WTC11 (cell line): Measurements from ENCODE around the gene RAET1G. TPM values are rescaled to one million over a fixed set of nuclear protein-coding genes. Genes with fewer than 3 reads are reported as not detected.
"Not testable (repeated sequence)": the region's sequence is repeated elsewhere in the genome, so short reads cannot be mapped to it uniquely, and the experiment has no call there.

Source experiments
- ATAC-seq: fragments of 200-7000 bp; cut with Tn5 transposase; 2 replicates; pipeline ENCODE4 v1.10.0; 2021; ENCODE audit warnings: mild to moderate bottlenecking, moderate library complexity
- CTCF ChIA-PET: fragments of 300-600 bp; sonication (Branson Sonifier 250); formaldehyde crosslinking; loops from one replicate; lab custom pipeline; 2021; ENCODE audit warnings: antibody characterized with exemption; lab: Charles Lee
- POLR2A ChIA-PET: fragments of 350-600 bp; sonication (Branson Sonifier 250); formaldehyde crosslinking; loops from one replicate; lab custom pipeline; 2021; ENCODE audit warnings: antibody characterized with exemption; lab: Charles Lee
- DNase-seq: peaks from one replicate; pipeline ENCODE4 v3.0.0; 2021; ENCODE audit warnings: low spot score
- H3K27ac Mint-ChIP-seq: 2 replicates; pipeline ENCODE4 v1.8.0; 2021; ENCODE audit warnings: mixed read lengths
- H3K27me3 Mint-ChIP-seq: 2 replicates; pipeline ENCODE4 v1.8.0; 2021; ENCODE audit warnings: low read depth, mild to moderate bottlenecking, moderate library complexity, mixed read lengths
- H3K36me3 Mint-ChIP-seq: 2 replicates; pipeline ENCODE4 v1.8.0; 2021; ENCODE audit warnings: mixed read lengths
- H3K4me1 Mint-ChIP-seq: 2 replicates; pipeline ENCODE4 v1.8.0; 2022; ENCODE audit warnings: mixed read lengths
- H3K4me3 Mint-ChIP-seq: 2 replicates; pipeline ENCODE4 v1.8.0; 2021; ENCODE audit warnings: mild to moderate bottlenecking, moderate library complexity, mixed read lengths
- H3K9me3 Mint-ChIP-seq: 2 replicates; pipeline ENCODE4 v1.8.0; 2021; ENCODE audit warnings: mixed read lengths
- total RNA-seq: library from RNA; stranded (reverse); gene quantifications from 3 replicates; pipeline ENCODE4 v1.2.3, GENCODE V29; 2021
- TF ChIP-seq, protein P1 (sequence below): sonication (generic); formaldehyde crosslinking; IDR thresholded peaks from 2 replicates; pipeline ENCODE4 v1.8.0; 2022; ENCODE audit warnings: missing genetic modification reagents
- TF ChIP-seq, protein P2 (sequence below): fragments of 250-450 bp; sonication (Bioruptor Pico); IDR thresholded peaks from 2 replicates; pipeline ENCODE4 v1.9.0; 2021; ENCODE audit warnings: mild to moderate bottlenecking
- TF ChIP-seq, protein P3 (sequence below): sonication (generic); formaldehyde crosslinking; IDR thresholded peaks from 2 replicates; pipeline ENCODE4 v1.8.1; 2023; ENCODE audit warnings: mild to moderate bottlenecking, missing genetic modification reagents
- TF ChIP-seq, protein P4 (sequence below): sonication (generic); formaldehyde crosslinking; IDR thresholded peaks from 2 replicates; pipeline ENCODE4 v1.8.1; 2023; ENCODE audit warnings: mild to moderate bottlenecking, missing genetic modification reagents, moderate library complexity
- TF ChIP-seq, protein P5 (sequence below): sonication (generic); formaldehyde crosslinking; IDR thresholded peaks from 2 replicates; pipeline ENCODE4 v1.8.0; 2022; ENCODE audit warnings: mild to moderate bottlenecking, missing genetic modification reagents

RAET1G gene
- total RNA-seq, 1 experiment from 2014 or later: not detected

DNA sequence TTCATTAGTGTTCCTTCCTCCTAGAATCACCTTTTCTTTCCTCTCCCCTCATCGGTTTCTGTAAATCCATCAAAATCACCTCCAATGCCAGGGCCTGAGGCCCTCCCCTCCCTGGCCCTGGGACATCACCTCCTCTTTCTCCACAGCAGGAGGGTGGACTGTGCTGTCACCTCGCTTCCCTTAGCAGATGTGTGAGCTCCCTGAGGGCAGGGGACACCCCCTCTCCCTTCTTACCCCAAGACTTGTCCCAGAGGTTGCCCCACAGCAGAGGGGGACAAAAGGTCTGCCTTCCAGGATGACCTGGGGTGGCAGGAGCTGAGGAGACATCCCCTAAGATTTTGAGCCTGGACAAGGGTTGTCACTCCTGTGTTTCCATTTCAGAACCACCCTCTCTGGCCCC, 46.7 kb upstream of the RAET1G start (continued):
- TF ChIP-seq, protein P1, sequence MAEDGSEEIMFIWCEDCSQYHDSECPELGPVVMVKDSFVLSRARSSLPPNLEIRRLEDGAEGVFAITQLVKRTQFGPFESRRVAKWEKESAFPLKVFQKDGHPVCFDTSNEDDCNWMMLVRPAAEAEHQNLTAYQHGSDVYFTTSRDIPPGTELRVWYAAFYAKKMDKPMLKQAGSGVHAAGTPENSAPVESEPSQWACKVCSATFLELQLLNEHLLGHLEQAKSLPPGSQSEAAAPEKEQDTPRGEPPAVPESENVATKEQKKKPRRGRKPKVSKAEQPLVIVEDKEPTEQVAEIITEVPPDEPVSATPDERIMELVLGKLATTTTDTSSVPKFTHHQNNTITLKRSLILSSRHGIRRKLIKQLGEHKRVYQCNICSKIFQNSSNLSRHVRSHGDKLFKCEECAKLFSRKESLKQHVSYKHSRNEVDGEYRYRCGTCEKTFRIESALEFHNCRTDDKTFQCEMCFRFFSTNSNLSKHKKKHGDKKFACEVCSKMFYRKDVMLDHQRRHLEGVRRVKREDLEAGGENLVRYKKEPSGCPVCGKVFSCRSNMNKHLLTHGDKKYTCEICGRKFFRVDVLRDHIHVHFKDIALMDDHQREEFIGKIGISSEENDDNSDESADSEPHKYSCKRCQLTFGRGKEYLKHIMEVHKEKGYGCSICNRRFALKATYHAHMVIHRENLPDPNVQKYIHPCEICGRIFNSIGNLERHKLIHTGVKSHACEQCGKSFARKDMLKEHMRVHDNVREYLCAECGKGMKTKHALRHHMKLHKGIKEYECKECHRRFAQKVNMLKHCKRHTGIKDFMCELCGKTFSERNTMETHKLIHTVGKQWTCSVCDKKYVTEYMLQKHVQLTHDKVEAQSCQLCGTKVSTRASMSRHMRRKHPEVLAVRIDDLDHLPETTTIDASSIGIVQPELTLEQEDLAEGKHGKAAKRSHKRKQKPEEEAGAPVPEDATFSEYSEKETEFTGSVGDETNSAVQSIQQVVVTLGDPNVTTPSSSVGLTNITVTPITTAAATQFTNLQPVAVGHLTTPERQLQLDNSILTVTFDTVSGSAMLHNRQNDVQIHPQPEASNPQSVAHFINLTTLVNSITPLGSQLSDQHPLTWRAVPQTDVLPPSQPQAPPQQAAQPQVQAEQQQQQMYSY (CRISPR knock-in tag): no peak
- TF ChIP-seq, protein P2, sequence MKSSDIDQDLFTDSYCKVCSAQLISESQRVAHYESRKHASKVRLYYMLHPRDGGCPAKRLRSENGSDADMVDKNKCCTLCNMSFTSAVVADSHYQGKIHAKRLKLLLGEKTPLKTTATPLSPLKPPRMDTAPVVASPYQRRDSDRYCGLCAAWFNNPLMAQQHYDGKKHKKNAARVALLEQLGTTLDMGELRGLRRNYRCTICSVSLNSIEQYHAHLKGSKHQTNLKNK (CRISPR knock-in tag): no peak
- TF ChIP-seq, protein P3, sequence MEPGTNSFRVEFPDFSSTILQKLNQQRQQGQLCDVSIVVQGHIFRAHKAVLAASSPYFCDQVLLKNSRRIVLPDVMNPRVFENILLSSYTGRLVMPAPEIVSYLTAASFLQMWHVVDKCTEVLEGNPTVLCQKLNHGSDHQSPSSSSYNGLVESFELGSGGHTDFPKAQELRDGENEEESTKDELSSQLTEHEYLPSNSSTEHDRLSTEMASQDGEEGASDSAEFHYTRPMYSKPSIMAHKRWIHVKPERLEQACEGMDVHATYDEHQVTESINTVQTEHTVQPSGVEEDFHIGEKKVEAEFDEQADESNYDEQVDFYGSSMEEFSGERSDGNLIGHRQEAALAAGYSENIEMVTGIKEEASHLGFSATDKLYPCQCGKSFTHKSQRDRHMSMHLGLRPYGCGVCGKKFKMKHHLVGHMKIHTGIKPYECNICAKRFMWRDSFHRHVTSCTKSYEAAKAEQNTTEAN (CRISPR knock-in tag): no peak

DNA sequence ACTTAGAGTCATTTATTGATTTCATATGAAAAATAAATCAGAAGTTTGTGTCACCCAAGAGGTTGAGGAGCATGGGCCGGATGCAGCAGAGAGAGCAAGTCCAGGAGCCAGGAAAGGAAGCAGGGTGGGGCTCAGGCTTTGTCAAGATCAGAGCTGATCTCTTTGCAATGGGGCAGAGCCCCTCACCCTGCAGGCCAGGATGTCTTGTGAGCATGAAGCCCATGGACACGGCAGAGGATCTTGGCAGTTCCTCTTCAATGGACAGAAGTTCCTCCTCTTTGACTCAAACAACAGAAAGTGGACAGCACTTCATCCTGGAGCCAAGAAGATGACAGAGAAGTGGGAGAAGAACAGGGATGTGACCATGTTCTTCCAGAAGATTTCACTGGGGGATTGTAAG, 46.0 kb upstream of the RAET1G start:
- H3K4me3 Mint-ChIP-seq, CTCF ChIA-PET, DNase-seq, POLR2A ChIA-PET, H3K9me3 Mint-ChIP-seq, H3K36me3 Mint-ChIP-seq, H3K27ac Mint-ChIP-seq, ATAC-seq: not testable (repeated sequence)
- peaks cover 97% of the 10 kb centered on the region for H3K27me3 Mint-ChIP-seq
- H3K4me1 Mint-ChIP-seq: peaks cover 19% of the 10 kb centered on the region

DNA sequence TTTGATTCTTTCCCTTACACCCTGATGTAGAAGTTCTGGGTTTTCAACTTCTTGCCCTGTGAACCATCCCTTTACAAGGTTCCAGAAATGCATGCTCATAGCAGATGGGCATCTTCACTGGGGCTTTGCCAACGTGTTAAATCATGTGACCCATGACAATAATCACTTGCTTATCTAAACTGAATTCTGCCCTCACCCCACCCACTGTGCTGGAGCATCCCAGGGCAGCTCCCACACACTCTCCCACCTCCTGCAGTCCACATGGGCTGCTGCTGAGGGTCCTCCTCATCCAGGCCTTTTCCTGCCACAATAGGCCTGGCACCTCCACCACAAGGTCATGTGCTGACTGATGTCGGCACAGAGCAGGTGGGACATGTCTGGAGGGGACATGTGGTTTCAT, 45.1 kb upstream of the RAET1G start:
- H3K27ac Mint-ChIP-seq, ATAC-seq, H3K9me3 Mint-ChIP-seq, CTCF ChIA-PET, H3K4me3 Mint-ChIP-seq, H3K36me3 Mint-ChIP-seq, DNase-seq, POLR2A ChIA-PET: not testable (repeated sequence)
- Mint-ChIP-seq H3K4me1 (peaks cover 22% of the 10 kb centered on the region), H3K27me3 (peaks cover 98% of the 10 kb centered on the region)

DNA sequence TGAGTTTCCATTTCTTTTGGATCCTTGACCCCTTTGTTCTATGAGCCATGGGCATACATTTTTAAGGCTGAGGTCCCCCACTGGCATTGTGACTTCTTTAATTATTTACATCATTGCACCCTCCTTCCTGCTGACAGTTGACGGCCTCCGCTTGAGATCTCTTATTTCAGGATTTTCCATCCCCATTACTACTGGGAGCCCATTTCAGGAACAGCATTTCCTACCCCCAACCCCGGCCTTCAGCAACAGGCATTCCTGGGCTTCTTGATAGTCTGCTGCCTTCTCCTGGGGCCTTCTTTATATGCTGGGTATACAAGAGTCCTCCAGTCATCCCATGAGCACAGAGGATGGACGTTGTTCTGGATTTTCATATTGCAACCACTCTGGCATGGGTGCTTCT, 44.7 kb upstream of the RAET1G start:
- DNase-seq: no peak
- Mint-ChIP-seq H3K27ac (no peak overlapping the region), H3K27me3 (peaks cover 98% of the 10 kb centered on the region), H3K4me3 (no peak overlapping the region), H3K36me3 (peaks cover 5% of the 10 kb centered on the region; the same call in 1 of the 2 replicates), H3K9me3 (no peaks in the 10 kb centered on the region), H3K4me1 (peaks cover 23% of the 10 kb centered on the region)
- TF ChIP-seq, protein P4, sequence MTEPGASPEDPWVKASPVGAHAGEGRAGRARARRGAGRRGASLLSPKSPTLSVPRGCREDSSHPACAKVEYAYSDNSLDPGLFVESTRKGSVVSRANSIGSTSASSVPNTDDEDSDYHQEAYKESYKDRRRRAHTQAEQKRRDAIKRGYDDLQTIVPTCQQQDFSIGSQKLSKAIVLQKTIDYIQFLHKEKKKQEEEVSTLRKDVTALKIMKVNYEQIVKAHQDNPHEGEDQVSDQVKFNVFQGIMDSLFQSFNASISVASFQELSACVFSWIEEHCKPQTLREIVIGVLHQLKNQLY (CRISPR knock-in tag): no peak
- TF ChIP-seq, protein P5, sequence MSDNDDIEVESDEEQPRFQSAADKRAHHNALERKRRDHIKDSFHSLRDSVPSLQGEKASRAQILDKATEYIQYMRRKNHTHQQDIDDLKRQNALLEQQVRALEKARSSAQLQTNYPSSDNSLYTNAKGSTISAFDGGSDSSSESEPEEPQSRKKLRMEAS (CRISPR knock-in tag): no peak
- ATAC-seq: no peak
- CTCF ChIA-PET: no interaction called here
- POLR2A ChIA-PET: no interaction called here

DNA sequence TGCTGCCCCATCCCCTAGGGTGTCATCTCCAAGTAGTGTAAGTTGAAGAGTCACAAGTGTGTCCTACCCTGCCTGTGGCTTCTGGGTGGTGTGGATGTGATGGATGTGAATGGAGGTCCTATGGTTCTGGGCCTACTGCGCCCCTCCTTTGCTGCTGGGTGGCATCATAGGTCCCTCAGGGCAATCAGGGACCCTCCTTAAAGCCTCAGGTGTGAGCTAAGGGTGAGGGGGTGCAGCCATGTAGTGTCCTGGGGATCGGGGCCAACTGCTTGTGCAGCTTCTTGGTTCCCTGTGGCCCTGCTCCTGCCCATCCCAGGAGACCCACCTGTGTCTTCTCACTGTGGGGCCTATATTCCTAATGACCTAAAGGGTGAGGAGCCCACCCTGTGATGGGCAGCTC, 43.4 kb upstream of the RAET1G start:
- DNase-seq, POLR2A ChIA-PET, ATAC-seq, H3K9me3 Mint-ChIP-seq, H3K27ac Mint-ChIP-seq, CTCF ChIA-PET, H3K36me3 Mint-ChIP-seq: not testable (repeated sequence)
- peaks cover 100% of the 10 kb centered on the region for H3K27me3 Mint-ChIP-seq
- peak overlapping the region; percentile 89 for H3K4me3 Mint-ChIP-seq
- peaks cover 23% of the 10 kb centered on the region for H3K4me1 Mint-ChIP-seq
